Osteoblast (primary cell): ENCODE measurements around the gene TEX52. TPM values are rescaled to one million over a fixed set of nuclear protein-coding genes. Genes with fewer than 3 reads are reported as not detected.

ENCODE experiments used
- DNase-seq: peaks from one replicate; pipeline ENCODE4 v3.0.0; 2011; ENCODE audit warnings: low spot score, mixed read lengths; ENCODE audit not compliant: insufficient read length; ENCODE audit errors: missing footprints
- H2AFZ ChIP-seq: 2 replicates; pipeline ENCODE4 v1.6.0; 2011; ENCODE audit warnings: mild to moderate bottlenecking, low read length
- H3K27ac ChIP-seq: 2 replicates; pipeline ENCODE4 v1.5.1; 2011; ENCODE audit warnings: mild to moderate bottlenecking, low read depth, low read length, moderate library complexity
- H3K27me3 ChIP-seq: 2 replicates; pipeline ENCODE4 v1.6.0; 2012; ENCODE audit warnings: mild to moderate bottlenecking, control low read depth, inconsistent platforms, low read length, moderate library complexity; ENCODE audit not compliant: insufficient read depth
- H3K36me3 ChIP-seq: 2 replicates; pipeline ENCODE4 v1.5.1; 2011; ENCODE audit warnings: mild to moderate bottlenecking, low read length, control low read depth, moderate library complexity; ENCODE audit not compliant: insufficient read depth
- H3K4me1 ChIP-seq: 2 replicates; pipeline ENCODE4 v1.5.1; 2011; ENCODE audit warnings: mild to moderate bottlenecking, low read length, control low read depth, moderate library complexity; ENCODE audit not compliant: insufficient read depth
- H3K4me2 ChIP-seq: 2 replicates; pipeline ENCODE4 v1.6.0; 2011; ENCODE audit warnings: mild to moderate bottlenecking, low read length; ENCODE audit not compliant: insufficient read depth
- H3K4me3 ChIP-seq: fragments of 200-600 bp; sonication (generic); 3 replicates; pipeline ENCODE4 v1.5.1; 2012; ENCODE audit warnings: mild to moderate bottlenecking, low read length, inconsistent platforms; ENCODE audit not compliant: insufficient read depth
- H3K79me2 ChIP-seq: 2 replicates; pipeline ENCODE4 v1.6.0; 2012; ENCODE audit warnings: mild to moderate bottlenecking, low read length, control low read depth, inconsistent platforms; ENCODE audit not compliant: insufficient read depth
- H3K9me3 ChIP-seq: 2 replicates; pipeline ENCODE4 v1.5.1; 2011; ENCODE audit warnings: low read depth, low read length, control low read depth
- H4K20me1 ChIP-seq: 2 replicates; pipeline ENCODE4 v1.6.0; 2012; ENCODE audit warnings: mild to moderate bottlenecking, low read length, control low read depth; ENCODE audit not compliant: insufficient read depth
- CTCF ChIP-seq: IDR thresholded peaks from 2 replicates; pipeline ENCODE4 v1.5.1; 2011; ENCODE audit warnings: mild to moderate bottlenecking, low read depth, low read length, moderate library complexity; ENCODE audit errors: extremely low read depth
- total RNA-seq: library from RNA; depleted of rRNA; stranded (reverse); fragments of >200 nt; gene quantifications from 2 replicates; pipeline ENCODE4 v1.2.3, GENCODE V29; 2012

TEX52 gene
- total RNA-seq, 1 donor = not detected

- no peak overlapping the region for H3K27ac ChIP-seq
- peaks cover 10% of the 10 kb centered on the region for H3K4me1 ChIP-seq
- H4K20me1 ChIP-seq = no peaks in the 10 kb centered on the region
- peak overlapping the region; percentile 12 for H3K4me2 ChIP-seq
- no peaks in the 10 kb centered on the region for H3K27me3 ChIP-seq
- no peaks in the 10 kb centered on the region for H3K79me2 ChIP-seq
- peak; percentile 91 for TF ChIP-seq CTCF
- H3K9me3 ChIP-seq = no peaks in the 10 kb centered on the region
- no peaks in the 10 kb centered on the region for H3K36me3 ChIP-seq
- peak; percentile 97 for DNase-seq
- H3K4me3 ChIP-seq = no peak overlapping the region
- H2AFZ ChIP-seq = no peak overlapping the region
Observed at GRCh38 chr12:2853626-2854025, 3.2 kb downstream of the TEX52 start.

- no peak overlapping the region for H3K27ac ChIP-seq
- H3K79me2 ChIP-seq = no peaks in the 10 kb centered on the region
Observed at GRCh38 chr12:2851931-2852330, 4.9 kb downstream of the TEX52 start.

GRCh38 chr12:2845280-2845679 lies 11.6 kb downstream of the TEX52 start:
- Histone ChIP-seq H3K9me3 (no peaks in the 10 kb centered on the region), H3K4me3 (peak overlapping the region; percentile 33), H4K20me1 (no peaks in the 10 kb centered on the region), H3K27me3 (no peaks in the 10 kb centered on the region), H2AFZ (peak overlapping the region; percentile 93), H3K4me2 (peak overlapping the region; percentile 51), H3K79me2 (no peaks in the 10 kb centered on the region), H3K36me3 (no peaks in the 10 kb centered on the region), H3K27ac (peak overlapping the region; percentile 58), H3K4me1 (peaks cover 25% of the 10 kb centered on the region)
- DNase-seq = peak; percentile 90
- no peak for TF ChIP-seq CTCF

More at GRCh38 chr12:2851931-2852330, 4.9 kb downstream of the TEX52 start:
- Histone ChIP-seq H3K4me2 (no peak overlapping the region), H2AFZ (no peak overlapping the region), H3K36me3 (no peaks in the 10 kb centered on the region), H4K20me1 (no peaks in the 10 kb centered on the region), H3K4me1 (peaks cover 10% of the 10 kb centered on the region), H3K4me3 (no peak overlapping the region), H3K9me3 (no peaks in the 10 kb centered on the region), H3K27me3 (no peaks in the 10 kb centered on the region)
- DNase-seq = no peak
- no peak for TF ChIP-seq CTCF

GRCh38 chr12:2844786-2845185 lies 12.1 kb downstream of the TEX52 start:
- TF ChIP-seq CTCF = no peak
- no peak overlapping the region for H3K4me3 ChIP-seq
- H3K79me2 ChIP-seq = no peaks in the 10 kb centered on the region
- no peaks in the 10 kb centered on the region for H4K20me1 ChIP-seq
- peak; percentile 72 for DNase-seq
- H3K9me3 ChIP-seq = no peaks in the 10 kb centered on the region
- H3K4me2 ChIP-seq = peak overlapping the region; percentile 51
- peak overlapping the region; percentile 93 for H2AFZ ChIP-seq
- H3K27ac ChIP-seq = peak overlapping the region; percentile 58
- no peaks in the 10 kb centered on the region for H3K36me3 ChIP-seq
- H3K4me1 ChIP-seq = peaks cover 21% of the 10 kb centered on the region
- no peaks in the 10 kb centered on the region for H3K27me3 ChIP-seq
